COLO829 (cell line): ENCODE data around the gene ARID4B.
"Not testable (repeated sequence)": the region's sequence is repeated elsewhere in the genome, so short reads cannot be mapped to it uniquely, and the experiment has no call there.

Experiments
- DNase-seq: peaks from one replicate; pipeline ENCODE4 v3.0.0; 2012; ENCODE audit warnings: low spot score

The ARID4B gene

DNA sequence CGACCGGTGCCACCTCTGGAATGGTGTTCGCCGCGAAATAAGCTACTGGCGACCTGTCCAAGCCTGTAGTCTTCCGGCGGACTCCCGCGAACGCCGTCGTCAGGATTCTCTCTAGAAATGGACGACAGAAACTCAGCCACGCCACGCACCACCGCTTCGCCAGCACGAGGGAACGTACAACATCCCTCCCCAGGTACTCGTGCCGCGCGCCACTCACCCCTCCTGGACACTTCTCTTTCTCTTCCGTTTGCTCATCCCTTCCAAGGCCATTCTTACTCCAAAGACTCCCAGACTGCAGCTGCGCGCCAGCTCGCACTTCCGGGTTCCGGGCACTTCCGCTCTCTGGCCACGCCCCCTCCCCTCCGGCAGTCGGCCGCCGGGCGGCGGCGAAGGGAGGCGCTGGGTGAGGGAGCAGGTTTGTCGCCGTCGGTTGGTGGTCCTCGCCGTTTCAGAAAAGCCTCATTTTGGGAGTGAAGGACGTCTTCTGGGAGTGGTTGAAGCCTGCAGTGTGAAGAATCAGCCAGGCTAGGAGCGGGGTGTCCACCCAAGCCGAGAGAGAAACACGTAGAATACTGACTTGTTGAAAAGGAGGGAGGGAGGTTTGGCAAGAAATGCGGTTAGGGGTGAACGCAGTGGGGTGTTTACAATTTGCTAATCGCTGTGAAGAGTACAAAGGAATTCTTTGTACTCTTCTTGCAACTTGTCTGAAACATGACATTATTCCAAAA is 166.9 kb downstream of the ARID4B start, which contains the start of gene RBM34:
TSS of gene RBM34 (minus strand) at position 294 of the 728 bp plus-strand sequence. CDS start at position 270, 24 bp downstream.
- DNase-seq: peak; percentile 90

DNA sequence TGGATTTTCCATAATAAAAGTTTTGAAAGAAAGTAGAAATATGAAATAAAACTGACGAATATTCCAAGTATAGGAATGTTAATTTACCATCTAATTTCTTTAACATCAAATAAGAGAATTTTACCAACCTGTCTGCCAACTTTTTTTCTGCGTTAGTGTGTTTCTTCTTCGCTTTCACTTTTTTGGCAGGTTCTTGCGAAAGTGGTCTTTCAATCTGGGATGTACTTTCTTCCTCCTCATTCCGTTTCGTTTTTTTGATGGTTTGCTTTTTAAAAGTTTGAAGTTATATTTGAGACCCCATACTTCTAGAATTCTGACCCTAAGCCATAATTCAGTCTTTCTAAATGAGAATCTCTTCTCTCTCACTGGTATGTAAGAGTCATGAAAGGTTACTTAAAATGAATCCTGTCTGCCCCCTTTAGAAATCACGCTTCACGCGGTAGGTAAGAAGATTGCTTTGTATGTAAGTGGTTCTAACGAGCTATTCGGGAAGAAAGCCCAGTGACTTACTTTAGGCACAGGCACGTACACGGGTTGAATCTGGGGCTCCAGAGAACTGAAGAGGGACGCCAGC is 167.5 kb downstream of the ARID4B start:
- peak; percentile 48 for DNase-seq

DNA sequence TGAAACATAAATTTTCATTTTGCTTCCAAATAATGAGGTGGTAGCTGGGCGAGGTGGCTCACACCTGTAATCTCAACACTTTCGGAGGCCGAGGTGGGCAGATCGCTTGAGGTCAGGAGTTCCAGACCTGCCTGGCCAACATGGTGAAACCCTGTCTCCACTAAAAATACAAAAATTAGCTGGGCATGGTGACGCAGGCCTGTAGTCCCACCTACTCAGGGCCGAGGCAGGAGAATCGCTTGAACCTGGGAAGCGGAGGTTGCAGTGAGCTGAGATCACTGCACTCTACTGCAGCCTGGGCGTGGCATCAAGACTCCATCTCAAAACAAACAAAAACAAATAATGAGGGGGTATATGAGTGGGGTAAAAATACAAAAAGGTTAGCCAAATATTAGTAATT is 168.0 kb downstream of the ARID4B start:
- DNase-seq: not testable (repeated sequence)

DNA sequence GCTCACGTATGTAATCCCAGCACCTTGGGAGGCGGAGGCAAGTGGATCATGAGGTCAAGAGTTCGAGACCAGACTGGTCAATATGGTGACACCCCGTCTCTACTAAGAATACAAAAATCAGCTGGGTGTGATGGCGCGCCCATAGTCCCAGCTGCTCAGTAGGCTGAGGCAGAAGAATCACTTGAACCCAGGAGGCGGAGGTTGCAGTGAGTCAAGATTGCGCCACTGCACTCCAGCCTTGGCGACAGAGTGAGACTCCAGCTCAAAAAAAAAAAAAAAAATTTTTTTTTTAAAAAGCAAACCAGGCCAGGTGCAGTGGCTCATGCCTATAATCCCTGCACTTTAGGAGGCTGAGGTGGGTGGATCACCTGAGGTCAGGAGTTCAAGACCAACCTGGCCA is 168.7 kb downstream of the ARID4B start:
- DNase-seq: not testable (repeated sequence)

DNA sequence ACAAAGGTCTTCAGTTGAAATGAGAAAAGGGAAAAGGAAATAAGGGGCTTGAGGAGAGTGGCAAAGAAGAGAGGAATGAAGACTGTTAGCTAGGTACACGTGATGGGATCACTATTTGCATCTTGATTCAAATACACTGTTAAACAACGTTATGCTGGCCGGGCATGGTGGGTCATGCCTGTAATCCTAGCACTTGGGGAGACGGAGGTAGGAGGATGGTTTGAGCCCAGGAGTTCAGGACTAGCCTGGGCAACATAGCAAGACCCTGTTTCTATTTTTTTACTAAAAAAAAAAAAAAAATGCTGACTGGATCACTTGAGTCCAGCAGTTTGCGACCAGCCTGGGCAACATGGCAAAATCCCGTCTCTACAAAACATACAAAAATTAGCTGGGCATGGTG is 169.3 kb downstream of the ARID4B start:
- DNase-seq: no peak

DNA sequence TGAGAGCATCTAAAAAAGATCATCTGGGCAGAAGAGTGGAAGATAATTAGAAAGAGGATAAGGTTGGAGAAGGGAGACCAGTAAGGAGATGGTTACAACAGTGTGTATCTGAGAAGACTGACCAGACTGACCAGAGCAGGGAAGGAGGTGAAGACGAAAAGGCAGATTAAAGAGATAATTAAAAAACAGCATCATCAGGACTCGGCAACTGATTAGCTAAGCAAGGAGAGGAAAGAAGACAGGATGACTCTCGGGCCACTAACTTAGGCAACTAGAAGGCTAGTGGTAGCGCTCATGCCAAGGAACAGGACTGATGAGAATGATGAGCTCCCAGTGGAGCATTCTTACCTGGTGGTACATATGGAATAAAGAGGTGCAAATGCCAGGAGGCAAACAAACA is 170.8 kb downstream of the ARID4B start:
- no peak for DNase-seq

DNA sequence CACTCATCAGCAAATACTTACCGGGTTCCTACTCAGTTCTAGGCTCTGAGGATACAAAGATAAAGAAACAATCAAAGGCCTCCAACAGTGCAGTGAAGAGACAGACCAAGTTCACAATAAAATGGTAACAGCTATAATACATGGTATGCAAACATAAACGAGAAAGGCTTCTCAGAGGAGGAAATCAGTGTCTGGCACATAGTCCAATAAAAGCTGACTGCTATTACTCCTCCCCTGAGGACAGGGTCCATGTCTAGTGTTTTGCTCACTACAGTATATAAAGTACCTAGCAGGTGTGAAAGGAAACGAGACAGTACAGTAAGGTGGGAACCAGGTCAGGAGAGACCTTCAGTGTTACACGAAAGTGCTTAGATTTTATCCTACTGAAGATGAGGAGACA is 171.2 kb downstream of the ARID4B start:
- no peak for DNase-seq

DNA sequence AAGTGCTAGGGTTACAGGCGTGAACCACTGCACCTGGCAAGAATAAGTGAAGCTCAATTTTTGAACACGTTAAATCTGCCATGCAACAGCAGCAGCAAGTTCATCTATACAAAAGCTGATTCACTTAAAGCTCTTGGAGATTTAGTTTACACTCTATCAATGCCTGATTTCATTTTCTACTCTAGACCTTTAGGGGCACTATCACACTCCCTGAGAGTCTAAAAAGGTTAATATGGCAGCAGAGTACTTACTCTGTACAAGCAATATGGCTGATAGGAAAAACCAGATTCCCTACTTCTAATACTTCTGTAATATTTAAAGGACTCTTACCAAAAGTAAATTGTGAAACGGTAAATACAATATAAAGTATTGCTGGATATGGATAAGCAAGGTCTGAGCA is 171.7 kb downstream of the ARID4B start:
- DNase-seq: no peak

DNA sequence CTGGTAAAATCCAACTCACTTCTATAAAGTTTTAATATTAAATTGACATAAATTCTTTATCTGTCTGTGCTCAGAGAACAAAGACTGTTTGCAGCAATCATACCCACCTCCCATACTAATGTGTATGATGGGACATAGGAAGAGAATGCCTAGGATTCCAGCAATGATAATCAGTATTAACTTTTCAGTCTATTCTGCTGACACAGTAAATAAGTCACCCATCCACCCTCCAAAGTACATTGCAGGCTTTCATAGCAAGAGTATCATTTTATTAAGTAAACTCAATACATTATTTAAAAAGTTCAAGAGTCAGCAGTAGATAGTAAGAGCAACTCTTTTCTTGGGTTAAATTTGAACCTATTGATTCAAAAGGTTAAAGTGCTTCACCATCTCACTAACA is 175.7 kb downstream of the ARID4B start:
- no peak for DNase-seq

DNA sequence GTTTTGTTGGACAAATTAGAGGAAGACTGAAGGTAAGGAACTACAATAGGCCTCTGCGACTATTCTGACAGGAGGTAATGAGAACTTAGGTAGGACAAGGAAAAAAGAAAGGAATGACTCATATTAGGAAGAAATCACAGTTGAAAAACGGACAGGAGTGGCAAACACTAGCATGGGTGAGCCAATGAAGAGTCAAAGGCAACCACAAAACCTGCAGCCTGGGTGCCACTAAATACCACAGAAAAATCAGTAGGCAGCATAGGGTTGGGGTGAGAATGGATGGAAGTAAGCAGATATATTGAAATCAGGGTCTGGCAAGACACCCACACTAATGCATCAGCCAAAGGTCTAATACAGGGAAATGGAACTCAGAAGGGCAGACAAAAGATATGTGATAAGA is 176.9 kb downstream of the ARID4B start:
- DNase-seq: no peak

DNA sequence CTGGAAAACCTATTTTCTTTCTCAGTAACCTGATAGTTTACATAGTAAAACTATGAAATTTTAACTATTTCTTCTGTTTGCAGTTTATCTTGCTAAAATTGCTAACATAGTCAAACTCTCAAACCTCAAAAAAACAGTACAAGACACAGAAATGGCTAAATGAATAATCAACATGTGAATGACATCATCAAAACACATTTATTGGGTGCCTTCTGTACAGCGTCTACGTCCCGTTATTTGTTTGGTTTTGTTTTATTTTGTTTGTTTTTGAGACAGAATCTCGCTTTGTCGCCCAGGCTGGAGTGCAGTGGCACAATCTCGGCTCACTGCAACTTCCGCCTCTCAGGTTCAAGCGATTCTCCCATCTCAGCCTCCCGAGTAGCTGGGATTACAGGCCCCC is 178.2 kb downstream of the ARID4B start:
- DNase-seq: no peak

DNA sequence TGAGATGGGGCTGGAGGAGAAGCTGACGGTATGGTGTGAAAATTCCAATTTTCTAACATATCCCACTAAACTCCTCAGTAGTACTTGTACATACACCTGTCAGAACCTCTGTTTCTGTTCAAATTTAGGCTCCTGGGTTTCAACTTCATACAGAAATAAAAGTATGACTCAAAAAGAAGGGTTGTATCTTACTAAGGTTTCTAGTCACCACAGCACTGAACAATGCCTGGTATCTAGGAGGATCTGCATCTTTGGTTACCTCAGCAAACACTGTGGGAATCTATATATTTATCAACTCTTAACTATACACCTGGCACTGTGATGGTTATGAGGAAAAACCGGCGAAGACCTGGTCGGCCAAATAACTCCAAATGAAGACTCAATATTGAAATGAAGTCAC is 180.7 kb downstream of the ARID4B start:
- no peak for DNase-seq

DNA sequence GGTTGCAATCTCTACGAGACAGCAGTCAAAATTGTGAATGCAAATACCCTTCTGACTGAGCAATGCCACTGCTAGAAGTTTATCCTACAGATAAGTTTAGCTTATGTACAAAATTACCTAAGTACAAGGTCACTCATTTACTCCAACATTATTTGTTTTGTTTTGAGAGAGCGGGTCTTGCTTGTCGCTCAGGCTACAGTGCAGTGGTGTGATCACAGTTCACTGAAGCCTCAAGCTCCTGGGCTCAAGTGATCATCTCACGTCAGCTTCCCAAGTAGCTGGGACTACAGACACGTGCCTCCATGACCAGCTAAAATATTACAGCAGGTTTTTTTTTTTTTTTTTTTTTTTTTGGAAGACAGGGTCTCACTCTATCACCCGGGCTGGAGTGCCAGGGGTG is 182.3 kb downstream of the ARID4B start:
- no peak for DNase-seq

DNA sequence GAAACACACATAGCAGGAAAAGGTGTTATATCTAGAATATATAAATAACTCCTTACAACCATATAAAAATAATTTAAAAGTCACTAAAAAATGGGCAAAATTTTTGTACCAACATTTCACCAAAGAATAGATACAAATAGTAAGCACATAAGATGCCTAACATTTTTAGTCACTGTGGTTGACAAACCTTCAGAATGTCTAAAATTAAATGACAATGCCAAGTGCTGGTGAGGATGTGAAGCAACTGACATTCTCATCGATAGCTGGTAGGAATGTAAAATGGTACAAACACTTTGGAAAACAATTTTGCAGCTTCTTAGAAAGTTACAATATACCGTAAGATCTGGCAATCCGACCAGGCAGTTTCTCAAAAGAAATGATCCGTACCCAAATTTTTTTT is 185.0 kb downstream of the ARID4B start:
- DNase-seq: no peak

DNA sequence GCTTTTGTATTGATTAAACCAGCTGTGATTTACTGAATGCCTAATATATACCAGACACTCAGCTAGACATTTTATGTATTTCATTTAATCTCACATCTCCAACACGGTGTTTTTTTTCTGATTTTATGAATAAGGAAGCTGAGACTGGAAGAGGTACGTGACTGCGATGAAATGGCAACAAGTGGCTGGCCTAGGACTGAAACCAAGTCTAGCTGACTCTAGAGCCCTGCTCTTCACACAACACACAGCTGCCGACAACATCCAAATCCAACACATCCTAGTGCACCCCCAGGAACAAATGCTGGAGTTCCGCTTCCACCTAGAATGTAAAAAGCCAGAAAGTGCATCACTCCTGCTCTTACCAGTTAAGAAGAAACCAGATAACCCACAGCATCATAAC is 188.7 kb downstream of the ARID4B start:
- DNase-seq: no peak

DNA sequence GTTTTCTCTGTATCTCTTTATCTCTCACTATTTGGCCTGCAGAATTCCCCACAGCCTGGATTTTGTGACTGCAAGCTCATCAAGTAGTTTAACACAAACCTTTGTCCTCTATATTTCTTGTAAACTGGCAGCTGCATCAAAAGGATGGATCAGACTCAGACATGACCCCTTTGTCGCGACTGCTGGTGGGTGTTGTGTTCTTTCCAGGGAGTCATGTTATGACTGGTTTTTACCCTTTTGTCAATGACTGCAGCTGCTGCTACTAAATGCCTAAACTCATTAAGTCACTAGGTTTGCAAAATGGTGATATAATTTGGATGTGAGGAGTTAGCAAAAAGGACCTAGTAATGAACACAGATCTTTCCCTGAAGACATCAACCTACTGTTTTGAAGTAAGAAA is 189.2 kb downstream of the ARID4B start:
- DNase-seq: no peak

DNA sequence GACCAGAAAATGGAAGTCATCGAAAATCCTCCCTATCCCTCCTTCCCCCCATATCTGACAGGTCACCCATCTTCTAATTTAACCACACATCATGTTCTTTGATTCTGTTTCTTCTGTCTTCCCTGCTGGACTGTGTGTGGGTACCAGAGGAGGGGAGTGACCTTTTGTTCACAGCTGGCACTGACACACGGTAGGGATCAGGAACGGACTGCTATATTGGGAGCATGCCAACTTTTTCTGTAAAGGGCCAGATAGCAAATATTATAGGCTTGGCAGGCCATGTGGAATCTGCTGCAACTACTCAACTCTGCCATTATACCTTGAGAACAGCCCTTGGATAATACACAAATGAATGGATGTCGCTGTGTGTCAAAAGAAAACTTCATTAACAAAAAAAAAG is 191.9 kb downstream of the ARID4B start:
- no peak for DNase-seq

DNA sequence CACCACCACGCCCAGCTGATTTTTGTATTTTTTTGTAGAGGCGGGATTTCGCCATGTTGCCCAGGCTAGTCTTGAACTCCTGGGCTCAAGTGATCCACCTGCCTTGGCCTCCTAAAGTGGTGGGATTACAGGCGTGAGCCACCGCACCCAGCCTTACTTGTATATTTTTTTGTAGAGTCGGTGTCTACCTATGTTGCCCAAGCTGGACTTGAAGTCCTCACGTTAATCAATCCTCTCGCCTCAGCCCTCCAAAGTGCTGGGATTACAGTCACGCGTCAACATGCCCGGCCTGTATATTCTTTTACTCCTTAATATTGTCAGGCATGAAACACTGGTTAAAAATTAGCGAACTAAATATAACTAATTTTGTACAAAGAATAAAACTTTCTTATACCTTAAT is 193.8 kb downstream of the ARID4B start:
- DNase-seq: no peak

DNA sequence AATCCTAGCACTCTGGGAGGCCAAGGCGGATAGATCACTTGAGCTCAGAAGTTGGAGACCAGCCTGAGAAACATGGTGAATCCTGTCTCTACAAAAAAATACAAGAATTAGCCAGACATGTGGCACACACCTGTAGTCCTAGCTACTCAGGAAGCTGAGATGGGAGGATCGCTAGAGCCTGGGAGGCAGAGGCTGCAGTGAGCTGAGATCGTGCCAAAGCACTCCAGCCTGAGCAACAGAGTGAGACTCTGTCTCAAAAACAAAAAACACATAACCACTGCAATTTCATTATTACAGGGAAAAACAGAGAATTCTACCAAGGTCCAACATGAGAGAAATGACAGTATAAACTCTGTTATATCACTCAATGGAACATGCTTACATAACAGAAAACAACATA is 194.9 kb downstream of the ARID4B start:
- DNase-seq: no peak

DNA sequence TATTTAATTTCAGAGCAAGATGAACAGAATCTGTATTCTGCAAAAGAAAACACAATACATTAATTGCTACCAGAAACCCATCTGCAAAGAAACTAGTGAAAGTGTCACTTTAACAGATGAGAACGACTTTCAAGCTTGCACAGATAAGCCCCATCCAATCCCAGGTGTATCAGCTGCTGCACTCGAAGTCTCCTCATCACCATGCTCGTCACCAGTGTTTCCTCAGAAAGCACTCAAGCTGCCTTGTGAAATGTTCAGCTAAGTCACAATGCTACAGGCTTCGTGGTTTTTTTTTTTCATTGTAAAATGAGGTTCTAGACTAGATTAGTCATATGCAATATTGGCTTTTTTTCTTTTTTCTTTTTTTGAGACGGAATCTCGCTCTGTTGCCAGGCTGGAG is 196.0 kb downstream of the ARID4B start:
- DNase-seq: no peak

DNA sequence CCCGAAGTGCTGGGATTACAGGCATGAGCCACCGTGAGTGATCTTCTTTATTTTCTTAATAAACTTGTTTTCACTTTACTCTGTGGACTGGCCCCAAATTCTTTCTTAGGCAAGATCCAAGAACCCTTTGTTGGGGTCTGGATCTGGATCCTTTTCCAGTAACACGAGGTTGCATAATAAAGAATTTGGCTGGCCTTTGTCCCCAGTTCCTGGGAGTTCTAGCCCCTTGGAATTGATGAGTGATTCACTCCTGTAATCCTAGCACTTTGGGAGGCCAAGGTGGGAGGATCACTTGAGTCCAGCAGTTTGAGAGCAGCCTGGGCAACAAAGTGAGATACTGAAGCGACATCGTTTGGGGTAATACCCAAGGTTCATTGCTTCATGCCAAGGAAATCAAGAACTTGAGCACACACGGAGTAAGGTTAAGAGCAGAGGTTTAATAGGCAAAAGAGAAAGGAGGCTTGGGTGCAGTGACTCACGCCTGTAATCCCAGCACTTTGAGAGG is 197.2 kb downstream of the ARID4B start:
- DNase-seq: no peak

DNA sequence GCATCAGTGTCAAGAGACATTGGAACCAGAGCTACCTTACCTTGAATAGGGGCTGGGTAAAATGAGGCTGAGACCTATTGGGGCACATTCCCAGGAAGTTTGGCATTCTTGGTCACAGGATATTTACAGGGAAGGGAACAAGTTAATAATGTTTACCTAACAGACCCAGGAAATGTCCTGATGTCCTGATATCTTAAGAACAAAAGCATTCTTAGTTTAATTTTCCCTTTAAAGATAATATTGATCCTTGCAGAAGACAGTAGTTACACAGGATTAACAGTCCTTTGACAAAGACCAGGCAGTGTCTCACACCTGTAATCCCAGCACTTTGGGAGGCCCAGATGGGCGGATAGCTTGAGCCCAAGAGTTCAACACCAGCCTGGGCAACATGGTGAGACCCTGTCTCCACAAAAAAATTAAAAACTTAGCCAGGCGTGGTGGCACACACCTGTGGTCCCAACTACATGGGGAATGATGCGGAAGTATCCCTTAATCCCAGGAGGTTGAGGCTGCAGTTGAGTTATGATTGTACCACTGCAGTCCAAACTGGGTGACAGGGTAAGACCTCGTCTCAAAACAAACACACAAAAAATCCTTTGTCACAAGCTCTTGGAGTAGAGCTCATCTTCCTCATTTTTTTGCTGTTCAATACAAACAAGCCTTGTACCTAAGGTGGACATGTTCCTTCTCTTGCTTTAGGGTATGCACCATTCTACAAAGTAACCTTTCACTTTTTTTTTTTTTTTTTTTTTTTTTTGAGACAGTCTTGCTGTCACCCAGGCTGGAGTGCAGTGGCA is 198.0 kb downstream of the ARID4B start:
- DNase-seq: peak; percentile 27
